Mesendoderm (in vitro differentiated cells): ENCODE results near the gene VRK1.

ENCODE experiments used
- DNase-seq: peaks from one replicate; pipeline ENCODE4 v3.0.0; 2013
- H2AK5ac ChIP-seq: 2 replicates; pipeline ENCODE4 v1.6.1; 2013; ENCODE audit warnings: low read length, inconsistent platforms
- H2BK120ac ChIP-seq: 2 replicates; pipeline ENCODE4 v1.6.1; 2013; ENCODE audit warnings: low read depth, mild to moderate bottlenecking, low read length, moderate library complexity, mixed read lengths
- H2BK15ac ChIP-seq: replicated peaks from 2 replicates; pipeline ENCODE4 v1.6.1; 2013; ENCODE audit warnings: low read depth, mild to moderate bottlenecking, moderate library complexity
- H2BK5ac ChIP-seq: 2 replicates; pipeline ENCODE4 v1.6.1; 2013; ENCODE audit warnings: low read length, inconsistent platforms
- H3K18ac ChIP-seq: 2 replicates; pipeline ENCODE4 v1.6.1; 2013; ENCODE audit warnings: mild to moderate bottlenecking, low read length, mixed read lengths
- H3K23ac ChIP-seq: one replicate; pipeline ENCODE4 v1.6.1; 2013; ENCODE audit warnings: low read length
- H3K27ac ChIP-seq: 2 replicates; pipeline ENCODE4 v1.5.1; 2013; ENCODE audit warnings: low read depth, mild to moderate bottlenecking, inconsistent platforms, low read length, moderate library complexity
- H3K27me3 ChIP-seq: 2 replicates; pipeline ENCODE4 v1.6.1; 2013; ENCODE audit warnings: low read length, control low read depth, mild to moderate bottlenecking, inconsistent platforms; ENCODE audit not compliant: insufficient read depth, poor library complexity
- H3K36me3 ChIP-seq: 2 replicates; pipeline ENCODE4 v1.6.1; 2013; ENCODE audit warnings: low read length, inconsistent platforms; ENCODE audit not compliant: control insufficient read depth, insufficient read depth
- H3K4ac ChIP-seq: one replicate; pipeline ENCODE4 v1.6.1; 2013; ENCODE audit warnings: low read depth, mild to moderate bottlenecking, low read length, moderate library complexity
- H3K4me1 ChIP-seq: 2 replicates; pipeline ENCODE4 v1.6.1; 2013; ENCODE audit warnings: low read depth, low read length, inconsistent platforms; ENCODE audit not compliant: control insufficient read depth
- H3K4me2 ChIP-seq: 2 replicates; pipeline ENCODE4 v1.6.1; 2013; ENCODE audit warnings: low read length
- H3K4me3 ChIP-seq: 2 replicates; pipeline ENCODE4 v1.5.1; 2013; ENCODE audit warnings: mild to moderate bottlenecking, low read length
- H3K56ac ChIP-seq: one replicate; pipeline ENCODE4 v1.6.1; 2013; ENCODE audit warnings: low read length
- H3K79me1 ChIP-seq: 2 replicates; pipeline ENCODE4 v1.6.1; 2013; ENCODE audit warnings: low read length, inconsistent platforms
- H3K79me2 ChIP-seq: 2 replicates; pipeline ENCODE4 v1.6.1; 2013; ENCODE audit warnings: mild to moderate bottlenecking, low read length; ENCODE audit not compliant: control insufficient read depth, insufficient read depth
- H3K9ac ChIP-seq: 2 replicates; pipeline ENCODE4 v1.6.1; 2013; ENCODE audit warnings: low read length, inconsistent platforms
- H4K5ac ChIP-seq: one replicate; pipeline ENCODE4 v1.6.1; 2013; ENCODE audit warnings: low read length
- H4K8ac ChIP-seq: one replicate; pipeline ENCODE4 v1.6.1; 2013; ENCODE audit warnings: low read depth, mild to moderate bottlenecking, control low read depth, low read length, moderate library complexity
- WGBS: extraction: QIAGEN DNeasy Blood & Tissue Kit; methylation state at CpG from one replicate; pipeline ENCODE4 v1.1.7; 2013; ENCODE audit warnings: low lambda C conversion rate, missing lambda C conversion rate; ENCODE audit not compliant: insufficient coverage; ENCODE audit errors: extremely low coverage; 5-methylcytosine and 5-hydroxymethylcytosine counted together

Gene VRK1

GRCh38 chr14:96905825-96906224 is 108.6 kb downstream of the VRK1 start:
- Histone ChIP-seq H2BK15ac (no peak overlapping the region), H2BK5ac (no peak overlapping the region), H4K8ac (no peak overlapping the region), H3K56ac (no peak overlapping the region), H3K23ac (no peak overlapping the region), H3K4me3 (no peak overlapping the region), H3K27me3 (no peaks in the 10 kb centered on the region), H4K5ac (no peak overlapping the region), H3K36me3 (no peaks in the 10 kb centered on the region), H3K18ac (no peak overlapping the region), H3K27ac (no peak overlapping the region), H3K4me1 (no peaks in the 10 kb centered on the region), H3K9ac (no peak overlapping the region), H3K4me2 (no peak overlapping the region), H2BK120ac (no peak overlapping the region), H3K79me1 (no peaks in the 10 kb centered on the region), H3K4ac (no peak overlapping the region), H3K79me2 (no peaks in the 10 kb centered on the region), H2AK5ac (no peak overlapping the region)
- DNase-seq: no peak
- WGBS: no CpG with 5 or more reads among the region's 3 CpGs

GRCh38 chr14:96906434-96906833 is 109.3 kb downstream of the VRK1 start:
- Histone ChIP-seq H3K56ac (no peak overlapping the region), H3K23ac (no peak overlapping the region), H3K27ac (no peak overlapping the region), H3K4me1 (no peaks in the 10 kb centered on the region), H3K18ac (no peak overlapping the region), H2AK5ac (no peak overlapping the region), H3K4me3 (no peak overlapping the region), H2BK5ac (no peak overlapping the region), H2BK120ac (no peak overlapping the region), H4K8ac (no peak overlapping the region), H3K4me2 (no peak overlapping the region), H3K4ac (no peak overlapping the region), H3K36me3 (no peaks in the 10 kb centered on the region), H3K27me3 (no peaks in the 10 kb centered on the region), H3K9ac (no peak overlapping the region), H3K79me1 (no peaks in the 10 kb centered on the region), H3K79me2 (no peaks in the 10 kb centered on the region), H2BK15ac (no peak overlapping the region), H4K5ac (no peak overlapping the region)
- no peak for DNase-seq
- WGBS: no CpG with 5 or more reads among the region's 1 CpG

GRCh38 chr14:96909841-96910364 is 112.7 kb downstream of the VRK1 start:
- no peaks in the 10 kb centered on the region for H3K79me2 ChIP-seq
- H3K4ac ChIP-seq: no peak overlapping the region
- DNase-seq: no peak
- no peak overlapping the region for H2BK120ac ChIP-seq
- H2BK5ac ChIP-seq: no peak overlapping the region
- H2AK5ac ChIP-seq: no peak overlapping the region
- H3K4me1 ChIP-seq: no peaks in the 10 kb centered on the region
- no peak overlapping the region for H4K8ac ChIP-seq
- H3K4me2 ChIP-seq: no peak overlapping the region
- no CpG with 5 or more reads among the region's 1 CpG for WGBS
- H4K5ac ChIP-seq: no peak overlapping the region
- no peak overlapping the region for H3K56ac ChIP-seq
- H3K36me3 ChIP-seq: no peaks in the 10 kb centered on the region
- H3K9ac ChIP-seq: no peak overlapping the region
- H2BK15ac ChIP-seq: no peak overlapping the region
- H3K18ac ChIP-seq: no peak overlapping the region
- H3K27me3 ChIP-seq: no peaks in the 10 kb centered on the region
- H3K79me1 ChIP-seq: no peaks in the 10 kb centered on the region
- H3K23ac ChIP-seq: no peak overlapping the region
- H3K4me3 ChIP-seq: no peak overlapping the region
- H3K27ac ChIP-seq: no peak overlapping the region

GRCh38 chr14:96911499-96912149 is 114.4 kb downstream of the VRK1 start:
- WGBS: no CpG with 5 or more reads among the region's 6 CpGs

DNA sequence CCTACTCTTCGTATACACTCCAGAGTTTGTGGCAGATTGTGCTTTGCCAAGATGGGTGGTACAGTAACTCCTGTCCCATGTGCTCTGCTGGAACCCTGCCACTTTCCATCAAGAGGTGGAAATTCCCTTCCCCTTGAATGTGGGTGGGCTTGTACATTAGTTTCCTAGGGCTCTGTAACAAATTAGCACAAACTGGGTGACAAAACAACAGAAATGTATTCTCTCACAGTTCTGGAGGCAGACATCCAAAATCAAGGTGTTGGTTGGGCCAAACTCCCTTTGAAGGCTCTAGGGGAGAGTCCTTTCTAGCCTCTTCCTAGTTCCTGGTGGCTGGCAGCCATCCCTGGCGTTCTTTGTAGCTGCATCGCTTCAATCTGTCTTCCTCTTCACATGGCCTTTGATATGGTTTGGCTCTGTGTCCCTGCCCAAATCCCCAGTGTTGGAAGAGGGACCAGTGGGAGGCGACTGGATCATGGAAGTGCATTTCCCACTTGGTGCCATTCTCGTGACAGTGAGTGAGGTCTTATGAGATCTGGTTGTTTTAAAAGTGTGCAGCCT is 117.5 kb downstream of the VRK1 start:
- H3K4me1 ChIP-seq: no peaks in the 10 kb centered on the region
- H3K4me3 ChIP-seq: no peak overlapping the region
- no peak overlapping the region for H2BK120ac ChIP-seq
- no peak overlapping the region for H2AK5ac ChIP-seq
- H2BK15ac ChIP-seq: no peak overlapping the region
- WGBS: no CpG with 5 or more reads among the region's 5 CpGs
- no peaks in the 10 kb centered on the region for H3K79me1 ChIP-seq
- H3K36me3 ChIP-seq: no peaks in the 10 kb centered on the region
- no peak overlapping the region for H2BK5ac ChIP-seq
- no peak overlapping the region for H3K18ac ChIP-seq
- H3K9ac ChIP-seq: no peak overlapping the region
- DNase-seq: no peak
- H3K27me3 ChIP-seq: no peaks in the 10 kb centered on the region
- H4K5ac ChIP-seq: no peak overlapping the region
- no peak overlapping the region for H3K4ac ChIP-seq
- no peak overlapping the region for H3K56ac ChIP-seq
- no peak overlapping the region for H3K23ac ChIP-seq
- H3K4me2 ChIP-seq: no peak overlapping the region
- no peak overlapping the region for H4K8ac ChIP-seq
- no peaks in the 10 kb centered on the region for H3K79me2 ChIP-seq
- H3K27ac ChIP-seq: no peak overlapping the region

More at GRCh38 chr14:96911499-96912149, 114.4 kb downstream of the VRK1 start:
- no peaks in the 10 kb centered on the region for H3K4me1 ChIP-seq
- H4K8ac ChIP-seq: no peak overlapping the region
- H3K27me3 ChIP-seq: no peaks in the 10 kb centered on the region
- H3K79me1 ChIP-seq: no peaks in the 10 kb centered on the region
- no peak overlapping the region for H2BK15ac ChIP-seq
- H2BK5ac ChIP-seq: no peak overlapping the region
- no peak overlapping the region for H3K4ac ChIP-seq
- H3K18ac ChIP-seq: no peak overlapping the region
- H3K56ac ChIP-seq: no peak overlapping the region
- no peak overlapping the region for H2AK5ac ChIP-seq
- H3K4me3 ChIP-seq: no peak overlapping the region
- H3K79me2 ChIP-seq: no peaks in the 10 kb centered on the region
- no peak overlapping the region for H3K27ac ChIP-seq
- H3K23ac ChIP-seq: no peak overlapping the region
- no peak for DNase-seq
- H3K36me3 ChIP-seq: no peaks in the 10 kb centered on the region
- no peak overlapping the region for H3K9ac ChIP-seq
- H4K5ac ChIP-seq: no peak overlapping the region
- no peak overlapping the region for H3K4me2 ChIP-seq
- H2BK120ac ChIP-seq: no peak overlapping the region
